ENCODE measurements around the gene ITPK1.

The ITPK1 gene

GRCh38 chr14:92906420-92906819, 209.3 kb downstream of the ITPK1 start (continued):
- TF ChIP-seq TSHZ1 (tag by site-specific recombination; IDR thresholded peaks at IDR 0.05; ENCODE audit: borderline replicate concordance) (no peak), ZBTB7A (tag by site-specific recombination; IDR thresholded peaks at IDR 0.05; ENCODE audit: low read depth) (no peak), MYNN (tag by site-specific recombination; IDR thresholded peaks at IDR 0.05; ENCODE audit: borderline replicate concordance) (no peak), ZNF121 (tag by site-specific recombination; IDR thresholded peaks at IDR 0.05) (no peak), ZBTB6 (tag by site-specific recombination; IDR thresholded peaks at IDR 0.05) (no peak), ZNF621 (tag by site-specific recombination; IDR thresholded peaks at IDR 0.05) (no peak), ZNF398 (tag by site-specific recombination; IDR thresholded peaks at IDR 0.05) (no peak)

GRCh38 chr14:92905667-92906066, 210.1 kb downstream of the ITPK1 start:
- ChIA-PET CTCF (no interaction called here), POLR2A (no interaction called here)
- H3K4me1 ChIP-seq (ENCODE audit: control insufficient read depth, insufficient read depth, low read length) = no peaks in the 10 kb centered on the region
- H3K27ac ChIP-seq (ENCODE audit: extremely low read depth, low read depth, low read length) = no peak overlapping the region
- no peaks in the 10 kb centered on the region for H3K36me3 ChIP-seq (ENCODE audit: control insufficient read depth in 2 of 2, insufficient read depth in 1 of 2, low read length in 2 of 2)
- H3K4me3 ChIP-seq (ENCODE audit: low read depth, low read length) = no peak overlapping the region
- TF ChIP-seq ZNF302 (tag by site-specific recombination; IDR thresholded peaks at IDR 0.05; ENCODE audit: low read depth) (no peak), KLF9 (tag by site-specific recombination; IDR thresholded peaks at IDR 0.05; ENCODE audit: low read depth) (no peak), ZEB2 (tag by site-specific recombination; IDR thresholded peaks at IDR 0.05) (no peak), ZNF747 (tag by site-specific recombination; IDR thresholded peaks at IDR 0.05) (no peak), ZNF549 (tag by site-specific recombination; IDR thresholded peaks at IDR 0.05) (no peak), ZNF223 (tag by site-specific recombination; IDR thresholded peaks at IDR 0.05) (no peak), GLI2 (tag by site-specific recombination; IDR thresholded peaks at IDR 0.05; ENCODE audit: borderline replicate concordance, low read depth) (no peak), ZNF266 (tag by site-specific recombination; IDR thresholded peaks at IDR 0.05; ENCODE audit: low read depth) (no peak), ZNF362 (tag by site-specific recombination; IDR thresholded peaks at IDR 0.05) (no peak), ZNF423 (tag by site-specific recombination; IDR thresholded peaks at IDR 0.05) (no peak), ZNF501 (tag by site-specific recombination; IDR thresholded peaks at IDR 0.05) (no peak), ZNF677 (tag by site-specific recombination; IDR thresholded peaks at IDR 0.05) (no peak), ZNF132 (tag by site-specific recombination; IDR thresholded peaks at IDR 0.05; ENCODE audit: borderline replicate concordance) (no peak), ZNF311 (tag by site-specific recombination; IDR thresholded peaks at IDR 0.05; ENCODE audit: borderline replicate concordance) (no peak), ZNF521 (tag by site-specific recombination; IDR thresholded peaks at IDR 0.05) (no peak)
- no peaks in the 10 kb centered on the region for H3K9me3 ChIP-seq (ENCODE audit: control insufficient read depth, insufficient read depth, low read depth, low read length)
